ENCODE data around the gene PKDCC.

PKDCC gene

DNA sequence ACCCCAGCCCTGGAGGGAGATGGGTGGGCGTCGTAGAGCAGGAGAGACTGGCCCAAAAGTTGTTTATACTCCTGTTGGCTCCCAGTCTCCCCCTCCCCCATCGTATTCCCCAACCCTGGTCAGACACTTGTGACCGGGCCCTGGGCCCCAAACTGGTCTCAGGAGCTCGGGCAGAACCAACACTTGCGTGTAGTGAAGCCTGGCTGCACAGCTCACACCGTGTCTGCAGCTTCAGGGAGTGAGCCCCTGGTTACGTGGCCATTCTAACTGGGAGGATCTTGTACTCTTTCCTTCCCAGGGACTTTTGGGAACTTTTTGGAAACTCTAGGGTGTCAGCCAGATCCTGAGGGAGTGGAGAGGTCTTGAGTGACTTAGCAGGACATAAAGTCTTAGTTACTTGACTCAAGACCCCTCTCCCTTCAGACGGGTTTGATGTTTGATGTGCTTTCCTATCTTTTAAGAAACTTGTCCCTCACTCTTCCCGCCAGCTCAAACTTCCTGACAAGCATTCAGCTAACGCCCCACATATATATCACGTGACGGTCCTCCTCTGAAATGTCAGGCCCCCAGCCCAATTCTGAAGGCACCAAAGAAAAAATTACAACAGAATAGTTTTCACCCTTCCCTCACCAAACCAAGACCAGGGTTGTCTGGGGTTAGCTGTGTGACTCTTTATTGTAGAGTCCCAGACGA is 2.3 kb downstream of the PKDCC start:
- DNase-seq, result no peak

- DNase-seq, result no peak
Measured at GRCh38 chr2:42050703-42051542, 3.1 kb downstream of the PKDCC start.

- no peak for DNase-seq
Measured at GRCh38 chr2:42051543-42052235, 3.9 kb downstream of the PKDCC start.

- DNase-seq, result no peak
Measured at GRCh38 chr2:42052702-42053481, 5.1 kb downstream of the PKDCC start.

- DNase-seq, result no peak
Measured at GRCh38 chr2:42053482-42053790, 5.6 kb downstream of the PKDCC start.

- no peak for DNase-seq
Measured at GRCh38 chr2:42053791-42054701, 6.2 kb downstream of the PKDCC start.

DNA sequence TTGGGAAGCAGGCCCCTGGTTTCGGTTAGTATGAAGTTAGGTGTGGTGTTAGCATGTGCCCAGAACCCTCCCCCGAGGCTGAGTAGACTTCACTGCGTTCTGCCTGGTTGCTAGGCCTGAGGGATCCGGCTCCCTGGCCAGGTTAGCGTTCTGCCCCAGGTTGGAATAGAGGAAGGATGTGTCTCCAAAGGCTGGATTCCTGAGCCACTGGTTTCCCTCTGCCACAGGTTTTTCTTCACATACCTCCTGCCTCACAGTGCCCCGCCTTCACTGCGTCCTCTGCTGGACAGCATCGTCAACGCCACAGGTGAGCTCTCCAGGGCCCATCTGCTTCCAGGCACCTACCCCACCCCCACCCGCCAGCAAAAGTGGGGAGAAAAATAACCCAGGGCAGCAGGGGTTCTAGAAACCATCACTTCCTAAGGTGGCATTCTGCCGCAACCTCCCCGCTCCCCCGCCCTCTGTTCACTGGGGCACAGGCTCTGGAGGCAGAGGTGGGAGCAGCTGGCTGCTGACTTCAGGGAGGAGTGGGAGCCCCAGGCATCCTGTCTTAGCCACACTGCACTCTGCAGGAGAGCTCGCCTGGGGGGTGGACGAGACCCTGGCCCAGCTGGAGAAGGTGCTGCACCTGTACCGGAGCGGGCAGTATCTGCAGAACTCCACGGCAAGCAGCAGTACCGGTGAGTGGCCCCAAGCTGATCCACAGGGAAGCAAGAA is 7.1 kb downstream of the PKDCC start:
- DNase-seq, result no peak

GRCh38 chr2:42055573-42056514 is 8.0 kb downstream of the PKDCC start:
- DNase-seq, result no peak

GRCh38 chr2:42057159-42057901 is 9.5 kb downstream of the PKDCC start:
- DNase-seq, result no peak

- DNase-seq, result no peak
Measured at GRCh38 chr2:42057902-42058450, 10.2 kb downstream of the PKDCC start.

DNA sequence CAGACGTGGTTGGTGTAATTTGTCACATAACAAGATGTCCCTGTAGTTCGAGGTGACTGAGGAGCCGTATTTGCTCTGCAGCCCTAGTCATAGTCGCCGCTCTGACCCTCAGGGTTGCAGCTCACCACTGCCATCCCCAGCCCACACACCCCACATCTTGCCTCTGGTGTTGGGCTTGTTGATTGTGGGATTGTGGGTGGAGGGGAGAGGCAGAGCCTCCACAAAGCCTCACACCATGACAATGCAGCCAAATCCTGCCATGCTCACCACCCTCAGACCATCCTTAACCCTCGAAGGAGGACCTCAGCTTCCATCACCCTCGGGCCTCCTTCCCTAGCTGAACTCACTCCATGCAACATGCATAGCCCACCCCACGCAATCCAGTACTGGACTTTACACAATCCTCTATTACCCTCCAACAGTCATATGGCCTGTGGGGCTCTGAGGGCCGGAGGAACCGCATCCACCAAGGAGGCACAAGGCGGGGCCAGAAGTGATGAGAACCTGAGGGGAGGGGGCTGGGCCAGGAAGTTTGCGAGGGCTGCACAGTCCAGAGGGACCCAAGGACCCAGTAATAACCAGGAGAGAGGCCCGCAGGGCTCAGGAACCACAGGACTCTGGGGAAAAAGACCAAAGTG is 11.6 kb downstream of the PKDCC start:
- DNase-seq, result no peak

DNA sequence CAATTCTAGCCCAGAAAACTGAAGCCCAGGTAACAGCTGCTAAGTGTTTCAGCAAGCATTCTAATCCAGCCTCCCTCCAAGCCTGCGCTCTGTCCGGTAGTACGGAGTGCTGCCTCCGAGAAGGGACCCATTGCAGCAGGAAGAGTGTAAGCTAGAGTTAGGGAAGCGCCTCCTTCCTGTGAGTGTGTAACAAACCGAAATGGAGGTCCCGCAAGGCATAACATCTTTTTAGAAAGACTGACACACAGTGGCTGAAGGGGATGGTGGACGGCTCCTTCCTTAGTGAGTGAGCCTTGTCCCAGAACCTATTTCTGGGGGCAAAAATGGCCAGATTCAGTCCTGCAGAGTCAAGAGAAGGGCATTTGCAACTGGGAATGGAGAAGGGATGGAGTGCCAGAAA is 12.2 kb downstream of the PKDCC start:
- DNase-seq, result no peak

DNA sequence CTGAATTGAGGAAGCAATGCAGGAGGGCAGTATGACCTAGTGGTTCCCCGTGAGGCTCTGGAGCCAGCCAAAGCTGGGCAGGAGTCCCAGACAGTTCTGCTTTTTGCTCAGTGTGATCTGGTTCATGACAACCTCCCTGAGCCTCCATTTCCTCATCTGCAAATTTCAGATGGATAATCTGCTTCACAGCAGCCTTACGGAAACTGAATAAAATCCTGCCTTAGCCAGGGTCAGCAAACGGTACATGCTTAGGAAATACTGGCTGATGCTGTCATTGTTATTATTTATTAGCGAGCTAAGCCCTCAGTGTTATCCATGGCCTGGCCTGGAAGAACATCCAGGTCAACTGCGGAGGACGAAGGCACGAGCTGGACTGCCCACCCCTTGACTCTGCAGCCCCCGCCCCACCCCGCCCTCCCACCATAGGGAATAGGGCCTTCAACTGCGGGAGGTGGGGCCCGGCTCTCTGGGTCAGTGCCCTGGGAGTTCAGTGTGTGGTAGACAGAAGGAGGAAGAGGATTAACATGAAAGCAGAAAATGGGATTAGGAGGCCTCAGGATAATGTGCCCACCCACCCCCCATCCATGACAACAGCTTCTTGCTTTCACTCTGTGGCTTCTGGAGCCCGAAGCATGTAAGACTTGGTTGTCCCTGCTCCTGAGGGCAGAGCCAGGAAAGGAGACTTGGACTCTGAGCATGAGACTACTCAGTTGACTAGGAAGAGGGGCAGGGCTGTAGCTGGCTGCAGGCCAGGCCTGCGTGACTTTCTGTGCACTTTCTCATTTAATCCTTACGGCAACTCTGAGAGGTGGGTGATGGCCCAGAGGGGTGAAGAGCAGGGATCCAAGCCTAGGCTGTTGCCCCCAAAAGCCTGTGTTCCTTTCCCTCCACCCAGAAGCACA is 13.1 kb downstream of the PKDCC start:
- no peak for DNase-seq

GRCh38 chr2:42061839-42062238 is 14.0 kb downstream of the PKDCC start:
- no peak for DNase-seq

DNA sequence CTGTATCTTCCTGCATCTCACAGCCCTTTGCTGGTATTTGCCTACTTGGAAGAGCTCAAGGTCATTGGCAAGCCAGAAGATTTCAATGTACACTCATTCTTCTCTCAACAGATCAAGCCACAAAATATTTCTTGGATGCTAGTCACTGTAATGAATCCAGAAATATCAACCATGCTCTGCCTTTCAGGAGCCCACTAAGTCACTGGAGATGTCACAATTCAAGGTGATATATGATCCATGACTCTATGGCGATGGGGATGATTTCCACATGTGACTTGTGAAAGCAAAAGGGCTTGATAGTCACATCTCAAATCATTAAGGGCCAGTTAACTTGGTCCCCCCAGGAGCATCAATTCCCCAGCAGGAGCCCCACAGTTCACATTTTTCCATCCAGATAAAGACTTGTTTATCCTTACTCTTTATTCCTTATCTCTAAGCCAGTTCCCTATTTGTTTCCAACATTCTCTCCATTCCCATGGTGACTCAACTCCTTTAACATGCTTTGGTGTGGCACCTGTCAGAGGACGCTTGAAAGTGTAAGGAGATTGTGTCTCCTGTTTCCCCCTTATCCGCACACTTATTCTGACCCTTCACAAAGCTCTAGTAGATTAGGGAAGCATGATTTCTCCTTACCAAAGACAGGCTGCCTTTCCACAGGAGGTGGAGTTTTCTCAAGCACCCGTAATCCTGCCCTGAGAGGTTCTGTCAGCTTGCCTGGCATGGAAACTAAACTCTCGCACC is 15.8 kb downstream of the PKDCC start:
- no peak for DNase-seq

- no peak for DNase-seq
Measured at GRCh38 chr2:42064417-42064942, 16.7 kb downstream of the PKDCC start.

All from NCI-H1105 (cell line).